ENCODE results near the gene TAF5L.

GRCh38 chr1:229599218-229599954, 26.5 kb downstream of the TAF5L start:
- TF ChIP-seq EZH2phosphoT487 (IDR thresholded peaks at IDR 0.05; ENCODE audit: insufficient read depth, low read depth) (no peak), EZH2 (IDR thresholded peaks at IDR 0.05; ENCODE audit: insufficient read depth, poor library complexity, severe bottlenecking) (no peak)
